MM.1S (cell line): Measurements from ENCODE around the gene TMEM150C.

ENCODE experiments used
- DNase-seq: peaks from one replicate; pipeline ENCODE4 v3.0.0-alpha.2; 2015
- H2AFZ ChIP-seq: fragments of 300-600 bp; sonication (generic); 2 replicates; pipeline ENCODE4 v1.6.0; 2016; ENCODE audit warnings: antibody characterized with exemption, low read length
- H3F3A ChIP-seq: fragments of 300-600 bp; sonication (generic); 2 replicates; pipeline ENCODE4 v1.6.1; 2016; ENCODE audit warnings: mild to moderate bottlenecking, antibody characterized with exemption, low read length, moderate library complexity, mixed read lengths; ENCODE audit not compliant: insufficient read depth
- H3K27ac ChIP-seq: fragments of 300-600 bp; sonication (generic); 2 replicates; pipeline ENCODE4 v1.5.1; 2016; ENCODE audit warnings: mild to moderate bottlenecking, low read length
- H3K27me3 ChIP-seq: fragments of 300-600 bp; sonication (generic); replicated peaks from 2 replicates; pipeline ENCODE4 v1.6.0; 2016; ENCODE audit warnings: low read length; ENCODE audit not compliant: insufficient read depth
- H3K36me3 ChIP-seq: fragments of 300-600 bp; sonication (generic); replicated peaks from 2 replicates; pipeline ENCODE4 v1.6.1; 2016; ENCODE audit warnings: mild to moderate bottlenecking, low read length, mixed read lengths; ENCODE audit not compliant: insufficient read depth
- H3K4me1 ChIP-seq: fragments of 300-600 bp; sonication (generic); 2 replicates; pipeline ENCODE4 v1.6.1; 2016; ENCODE audit warnings: low read length, mixed read lengths
- H3K4me2 ChIP-seq: fragments of 300-600 bp; sonication (generic); 2 replicates; pipeline ENCODE4 v1.6.0; 2016; ENCODE audit warnings: low read depth, low read length
- H3K4me3 ChIP-seq: fragments of 300-600 bp; sonication (generic); 2 replicates; pipeline ENCODE4 v1.5.1; 2016; ENCODE audit warnings: low read length, mixed read lengths
- H3K79me2 ChIP-seq: fragments of 300-600 bp; sonication (generic); 2 replicates; pipeline ENCODE4 v1.6.1; 2016; ENCODE audit warnings: mixed run types, low read length, mixed read lengths
- H3K9ac ChIP-seq: fragments of 300-600 bp; sonication (generic); 2 replicates; pipeline ENCODE4 v1.6.1; 2016; ENCODE audit warnings: low read length, mixed read lengths
- H3K9me2 ChIP-seq: fragments of 300-600 bp; sonication (generic); replicated peaks from 2 replicates; pipeline ENCODE4 v1.6.1; 2016; ENCODE audit warnings: mild to moderate bottlenecking, low read length, mixed read lengths; ENCODE audit not compliant: insufficient read depth
- H3K9me3 ChIP-seq: fragments of 300-600 bp; sonication (generic); replicated peaks from 2 replicates; pipeline ENCODE4 v1.6.1; 2016; ENCODE audit warnings: mild to moderate bottlenecking, low read length, mixed read lengths; ENCODE audit not compliant: insufficient read depth
- H4K20me1 ChIP-seq: fragments of 300-600 bp; sonication (generic); 2 replicates; pipeline ENCODE4 v1.6.1; 2016; ENCODE audit warnings: mild to moderate bottlenecking, low read length, moderate library complexity, mixed read lengths; ENCODE audit not compliant: insufficient read depth
- CTCF ChIP-seq: fragments of 300-600 bp; sonication (generic); IDR thresholded peaks from 2 replicates; pipeline ENCODE4 v1.5.1; 2016; ENCODE audit warnings: antibody characterized with exemption, low read length, mixed read lengths
- EZH2 ChIP-seq: fragments of 300-600 bp; sonication (generic); optimal IDR thresholded peaks from 2 replicates; pipeline ENCODE3; 2017; ENCODE audit warnings: low read depth, mild to moderate bottlenecking, antibody characterized with exemption, low read length, mixed read lengths
- EZH2phosphoT487 ChIP-seq: fragments of 300-600 bp; sonication (generic); IDR thresholded peaks from 2 replicates; pipeline ENCODE4 v1.6.1; 2018; ENCODE audit warnings: antibody characterized with exemption, low read length

The TMEM150C gene

GRCh38 chr4:82447886-82448285 lies 113.9 kb downstream of the TMEM150C start:
- H4K20me1 ChIP-seq = peaks cover 5% of the 10 kb centered on the region; the same call in 1 of the 2 replicates
- H3F3A ChIP-seq = no peaks in the 10 kb centered on the region
- no peak overlapping the region for H2AFZ ChIP-seq
- H3K79me2 ChIP-seq = peaks cover 80% of the 10 kb centered on the region
- H3K4me1 ChIP-seq = no peaks in the 10 kb centered on the region
- no peak overlapping the region for H3K4me3 ChIP-seq
- no peaks in the 10 kb centered on the region for H3K9me3 ChIP-seq
- TF ChIP-seq CTCF = no peak
- no peak for TF ChIP-seq EZH2phosphoT487
- TF ChIP-seq EZH2 = no peak
- H3K9me2 ChIP-seq = no peaks in the 10 kb centered on the region
- H3K27me3 ChIP-seq = no peaks in the 10 kb centered on the region
- DNase-seq = no peak
- H3K4me2 ChIP-seq = no peak overlapping the region
- no peak overlapping the region for H3K9ac ChIP-seq
- no peak overlapping the region for H3K27ac ChIP-seq
- peaks cover 19% of the 10 kb centered on the region; the same call in 1 of the 2 replicates for H3K36me3 ChIP-seq

GRCh38 chr4:82439088-82439487 lies 122.7 kb downstream of the TMEM150C start:
- Histone ChIP-seq H3K4me1 (no peaks in the 10 kb centered on the region), H3K4me3 (no peak overlapping the region), H3K27ac (no peak overlapping the region), H3K9me3 (no peaks in the 10 kb centered on the region), H3K9me2 (no peaks in the 10 kb centered on the region), H3K36me3 (peaks cover 4% of the 10 kb centered on the region; the same call in 1 of the 2 replicates), H4K20me1 (peaks cover 30% of the 10 kb centered on the region), H3K79me2 (peaks cover 99% of the 10 kb centered on the region), H3K4me2 (no peak overlapping the region), H3K9ac (no peak overlapping the region), H3F3A (no peaks in the 10 kb centered on the region), H2AFZ (no peak overlapping the region), H3K27me3 (no peaks in the 10 kb centered on the region)
- no peak for DNase-seq
- TF ChIP-seq EZH2phosphoT487 (no peak), CTCF (no peak)

- Histone ChIP-seq H3K79me2 (peaks cover 100% of the 10 kb centered on the region), H3K4me3 (no peak overlapping the region), H3K4me1 (no peaks in the 10 kb centered on the region), H3K27me3 (no peaks in the 10 kb centered on the region), H2AFZ (no peak overlapping the region), H3K27ac (no peak overlapping the region), H3K36me3 (peaks cover 4% of the 10 kb centered on the region; the same call in 1 of the 2 replicates), H3K9me2 (no peaks in the 10 kb centered on the region), H4K20me1 (peaks cover 43% of the 10 kb centered on the region), H3K9ac (no peak overlapping the region), H3K4me2 (no peak overlapping the region), H3K9me3 (no peaks in the 10 kb centered on the region), H3F3A (no peaks in the 10 kb centered on the region)
- TF ChIP-seq CTCF (no peak), EZH2phosphoT487 (no peak), EZH2 (no peak)
- DNase-seq = no peak
These were observed 124.3 kb downstream of the TMEM150C start for GRCh38 chr4:82437285-82438005.
